ENCODE data around the gene ZNF221.

ZNF221 gene

DNA sequence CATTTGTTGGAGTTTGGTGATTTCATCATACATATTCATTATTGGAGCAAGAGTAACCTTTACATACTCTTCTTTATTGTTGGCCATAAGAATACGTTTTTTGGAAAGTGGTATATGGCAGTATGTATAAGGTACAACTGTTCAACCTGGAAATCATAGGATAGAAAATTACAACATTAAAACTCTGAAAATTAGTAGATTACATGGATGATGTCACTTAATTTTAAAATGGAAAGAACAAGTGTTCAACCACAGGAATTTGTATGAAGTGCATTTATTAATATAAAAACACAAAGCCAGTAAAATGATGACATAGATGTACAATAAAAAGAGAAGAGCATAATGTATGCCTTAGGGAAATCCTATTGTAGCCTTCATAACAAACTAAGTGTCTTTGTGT lies 25.7 kb downstream of the ZNF221 start:
- TF ChIP-seq, protein P1, sequence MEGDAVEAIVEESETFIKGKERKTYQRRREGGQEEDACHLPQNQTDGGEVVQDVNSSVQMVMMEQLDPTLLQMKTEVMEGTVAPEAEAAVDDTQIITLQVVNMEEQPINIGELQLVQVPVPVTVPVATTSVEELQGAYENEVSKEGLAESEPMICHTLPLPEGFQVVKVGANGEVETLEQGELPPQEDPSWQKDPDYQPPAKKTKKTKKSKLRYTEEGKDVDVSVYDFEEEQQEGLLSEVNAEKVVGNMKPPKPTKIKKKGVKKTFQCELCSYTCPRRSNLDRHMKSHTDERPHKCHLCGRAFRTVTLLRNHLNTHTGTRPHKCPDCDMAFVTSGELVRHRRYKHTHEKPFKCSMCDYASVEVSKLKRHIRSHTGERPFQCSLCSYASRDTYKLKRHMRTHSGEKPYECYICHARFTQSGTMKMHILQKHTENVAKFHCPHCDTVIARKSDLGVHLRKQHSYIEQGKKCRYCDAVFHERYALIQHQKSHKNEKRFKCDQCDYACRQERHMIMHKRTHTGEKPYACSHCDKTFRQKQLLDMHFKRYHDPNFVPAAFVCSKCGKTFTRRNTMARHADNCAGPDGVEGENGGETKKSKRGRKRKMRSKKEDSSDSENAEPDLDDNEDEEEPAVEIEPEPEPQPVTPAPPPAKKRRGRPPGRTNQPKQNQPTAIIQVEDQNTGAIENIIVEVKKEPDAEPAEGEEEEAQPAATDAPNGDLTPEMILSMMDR (IDR thresholded peaks at IDR 0.05), result no peak
- Histone ChIP-seq H3K4me3 (ENCODE audit: low read depth in 1 of 2, low read length in 1 of 2) (no peak overlapping the region), H3K4me1 (ENCODE audit: control insufficient read depth in 1 of 2, insufficient read depth in 1 of 2, low read depth in 1 of 2, low read length in 1 of 2) (no peaks in the 10 kb centered on the region), H3K27me3 (no peaks in the 10 kb centered on the region), H3K9me3 (peaks cover 4% of the 10 kb centered on the region), H3K36me3 (no peaks in the 10 kb centered on the region), H3K27ac (no peak overlapping the region)

DNA sequence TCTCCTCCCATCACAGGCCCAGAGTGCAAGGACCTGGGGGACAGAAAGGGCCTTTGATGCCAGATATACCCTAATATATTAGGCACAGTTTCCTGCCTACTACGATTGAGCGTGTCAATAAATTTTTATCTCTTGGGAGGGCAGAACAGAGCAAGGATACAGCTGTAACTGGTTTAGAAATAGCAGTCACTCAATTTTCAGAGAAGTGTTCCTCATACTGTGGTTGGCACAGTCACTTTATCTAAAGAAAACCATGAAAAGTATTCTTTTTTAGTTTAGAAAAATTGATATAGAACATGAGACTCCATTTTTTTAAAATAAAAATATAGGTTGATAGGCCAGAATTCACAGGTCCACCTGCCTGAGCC lies 32.5 kb downstream of the ZNF221 start:
- TF ChIP-seq, protein P1 (IDR thresholded peaks at IDR 0.05), result no peak
- Histone ChIP-seq H3K9me3 (no peaks in the 10 kb centered on the region), H3K4me3 (ENCODE audit: low read depth in 1 of 2, low read length in 1 of 2) (peak overlapping the region; percentile 73 to 81), H3K27ac (no peak overlapping the region), H3K4me1 (ENCODE audit: control insufficient read depth in 1 of 2, insufficient read depth in 1 of 2, low read depth in 1 of 2, low read length in 1 of 2) (peaks cover 5 to 7% of the 10 kb centered on the region in 2 experiments), H3K36me3 (no peaks in the 10 kb centered on the region), H3K27me3 (no peaks in the 10 kb centered on the region)

DNA sequence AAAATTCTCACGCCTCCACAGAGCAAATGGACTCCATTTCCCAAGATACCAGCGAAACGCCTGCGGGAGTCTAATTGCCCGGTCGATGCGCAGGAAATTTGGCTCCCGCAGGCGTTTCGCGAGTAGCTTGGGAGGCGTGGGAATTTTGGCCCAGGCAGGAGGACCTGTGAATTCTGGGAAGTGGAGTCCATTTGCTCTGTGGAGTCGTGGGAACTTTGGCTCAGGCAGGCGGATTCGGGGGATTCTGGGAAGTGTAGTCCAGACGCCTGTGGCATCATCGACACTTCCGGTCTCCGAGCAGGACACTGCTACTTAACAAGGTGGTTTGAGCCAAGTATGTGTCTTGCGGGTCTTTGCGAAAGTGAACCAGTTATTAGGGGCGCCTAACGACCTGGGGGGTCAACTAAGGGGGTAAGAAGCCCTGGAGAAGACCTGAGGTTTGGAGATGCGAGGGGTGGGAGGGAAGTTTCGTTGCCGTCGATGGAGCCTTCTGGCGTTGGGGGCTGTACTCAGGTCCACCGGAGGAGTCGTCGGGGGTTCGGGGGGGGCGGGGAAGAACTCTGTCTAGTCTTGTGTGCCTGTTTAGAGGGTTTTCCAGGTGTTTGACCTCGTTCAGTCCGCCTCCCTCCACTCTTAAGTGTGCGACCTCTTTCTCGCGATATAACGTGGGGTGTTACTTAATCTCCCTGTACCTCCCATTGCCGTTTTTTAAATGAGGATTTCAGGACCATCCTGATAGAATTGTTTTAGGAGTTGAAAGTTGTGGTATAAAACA lies 33.1 kb downstream of the ZNF221 start, which contains the start of gene ZNF155:
TSS of gene ZNF155 (plus strand) at position 277 of the 775 bp plus-strand sequence. CDS start 4,356 bp downstream, outside the sequence.
- no peaks in the 10 kb centered on the region for H3K9me3 ChIP-seq
- H3K36me3 ChIP-seq, result no peaks in the 10 kb centered on the region
- no peaks in the 10 kb centered on the region for H3K27me3 ChIP-seq
- TF ChIP-seq, protein P1 (IDR thresholded peaks at IDR 0.05), result no peak
- peak within 1 kb of the TSS; percentile 25 for H3K27ac ChIP-seq
- H3K4me3 ChIP-seq (ENCODE audit: low read depth in 1 of 2, low read length in 1 of 2), result peak within 1 kb of the TSS; percentile 73 to 81
- H3K4me1 ChIP-seq (ENCODE audit: control insufficient read depth in 1 of 2, insufficient read depth in 1 of 2, low read depth in 1 of 2, low read length in 1 of 2), result peaks cover 5 to 7% of the 10 kb centered on the region in 2 experiments

DNA sequence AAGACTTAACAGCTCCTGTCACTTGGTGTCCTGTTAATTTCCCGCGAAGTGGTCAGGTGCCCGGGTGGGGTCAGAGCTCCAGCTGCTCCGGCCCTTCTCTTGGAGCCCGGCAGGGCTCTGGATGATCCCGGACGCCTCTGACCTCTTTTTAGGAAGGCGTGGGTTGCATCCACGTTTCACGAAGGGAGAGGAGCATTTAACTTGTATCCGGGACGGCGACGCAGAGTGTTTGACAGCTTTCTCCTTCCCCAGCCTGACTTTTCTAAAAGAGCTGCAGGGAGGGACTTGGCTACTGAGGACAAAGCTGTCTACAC lies 33.6 kb downstream of the ZNF221 start:
- H3K4me3 ChIP-seq (ENCODE audit: low read depth in 1 of 2, low read length in 1 of 2), result peak overlapping the region; percentile 73 to 81
- no peaks in the 10 kb centered on the region for H3K27me3 ChIP-seq
- TF ChIP-seq, protein P1 (IDR thresholded peaks at IDR 0.05), result no peak
- H3K9me3 ChIP-seq, result no peaks in the 10 kb centered on the region
- peaks cover 3% of the 10 kb centered on the region for H3K36me3 ChIP-seq
- no peak overlapping the region for H3K27ac ChIP-seq
- peaks cover 5 to 7% of the 10 kb centered on the region in 2 experiments for H3K4me1 ChIP-seq (ENCODE audit: control insufficient read depth in 1 of 2, insufficient read depth in 1 of 2, low read depth in 1 of 2, low read length in 1 of 2)

DNA sequence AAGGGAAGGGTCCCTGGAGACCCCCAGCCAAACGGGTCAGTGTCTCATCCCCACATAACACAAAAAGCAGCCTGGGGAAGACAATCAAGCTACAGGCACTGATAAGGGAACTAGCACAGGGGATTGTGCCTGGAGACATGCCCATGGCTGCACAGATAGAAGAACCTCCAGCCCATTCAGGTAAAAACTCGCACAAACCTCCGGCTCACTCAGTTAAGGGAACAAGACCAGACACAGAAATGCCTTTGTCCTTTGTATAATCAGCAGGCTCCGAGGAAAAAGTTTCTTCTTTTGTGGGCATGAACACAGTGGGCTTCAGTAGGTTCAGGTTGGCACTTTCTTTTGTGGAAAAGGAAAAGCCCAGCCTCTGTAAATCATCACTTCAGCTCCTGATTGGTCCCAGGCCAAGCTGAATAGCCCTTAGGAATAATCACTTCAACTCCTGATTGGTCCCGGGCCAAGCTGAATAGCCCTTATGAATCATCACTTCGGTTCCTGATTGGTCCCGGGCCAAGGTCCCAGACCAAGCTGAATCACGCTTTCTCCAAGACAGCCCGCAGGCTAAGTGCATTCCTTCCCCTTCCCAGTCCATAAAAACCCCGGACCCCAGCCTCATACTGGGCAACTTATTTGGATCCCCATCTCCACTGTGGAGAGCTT lies 46.7 kb downstream of the ZNF221 start:
- peaks cover 6% of the 10 kb centered on the region for H3K9me3 ChIP-seq
- TF ChIP-seq, protein P1 (IDR thresholded peaks at IDR 0.05), result no peak
- peaks cover 6 to 7% of the 10 kb centered on the region in 2 experiments for H3K4me1 ChIP-seq (ENCODE audit: control insufficient read depth in 1 of 2, insufficient read depth in 1 of 2, low read depth in 1 of 2, low read length in 1 of 2)
- H3K4me3 ChIP-seq (ENCODE audit: low read depth in 1 of 2, low read length in 1 of 2), result no peak overlapping the region
- no peak overlapping the region for H3K27ac ChIP-seq
- H3K36me3 ChIP-seq, result peaks cover 27% of the 10 kb centered on the region
- H3K27me3 ChIP-seq, result peaks cover 5% of the 10 kb centered on the region
